Body of pancreas (tissue), 4 donors: ENCODE measurements around the gene LCN12. TPM values are rescaled to one million over a fixed set of nuclear protein-coding genes. Genes with fewer than 3 reads are reported as not detected.
A peak's percentile ranks its signal among the peaks of the same experiment; 100 is the strongest.

Experiments used
- ATAC-seq: fragments of 150-250 bp; one replicate; pipeline ENCODE4 v1.9.1; 2016
- DNase-seq, 4 donors: peaks; one replicate each; pipeline ENCODE4 v3.0.0-alpha.2; 2019
- H3K27ac ChIP-seq, 4 donors: fragments of 200-600 bp; sonication (generic); 1 replicate in 3 of 4; 2 replicates in 1 of 4; pipeline versions ENCODE4 v1.5.1 to v1.6.1; 2016 to 2019; ENCODE audit warnings: mild to moderate bottlenecking in 1 of 4, mixed read lengths in 1 of 4, moderate library complexity in 1 of 4
- H3K27me3 ChIP-seq, 2 donors: fragments of 200-600 bp; sonication (generic); one replicate each; pipeline ENCODE4 v1.6.0; 2016; ENCODE audit warnings: mild to moderate bottlenecking in 1 of 2
- H3K36me3 ChIP-seq, 2 donors: fragments of 200-600 bp; sonication (generic); replicated peaks in 1 of 2; 2 replicates each; pipeline ENCODE4 v1.5.1; 2016; ENCODE audit warnings: low read depth in 2 of 2; ENCODE audit not compliant: insufficient read depth in 1 of 2
- H3K4me1 ChIP-seq: fragments of 200-600 bp; sonication (generic); one replicate; pipeline ENCODE4 v1.6.0; 2016
- H3K4me3 ChIP-seq, 2 donors: fragments of 200-600 bp; sonication (generic); 1 replicate in 1 of 2; 2 replicates in 1 of 2; pipeline ENCODE4 v1.5.1; 2016 to 2019
- H3K9me3 ChIP-seq, 3 donors: fragments of 200-600 bp; sonication (generic); 1 replicate in 2 of 3; 2 replicates in 1 of 3; pipeline ENCODE4 v1.5.1; 2016
- CTCF ChIP-seq, 7 experiments: fragments of 450-650 bp in 4 of 7; fragments of 200-600 bp in 3 of 7; sonication (generic) in 3 of 7; IDR thresholded peaks; one replicate each; pipeline ENCODE4 v1.5.1; 2016 to 2019; ENCODE audit warnings: antibody characterized with exemption in 7 of 7
- POLR2A ChIP-seq, 3 donors: fragments of 450-650 bp; IDR thresholded peaks; one replicate each; pipeline ENCODE4 v1.6.1; 2016; ENCODE audit warnings: antibody characterized with exemption in 3 of 3, mild to moderate bottlenecking in 2 of 3
- WGBS, 2 donors: methylation state at CpG; one replicate each; pipeline ENCODE4 v1.1.5; 2017; 5-methylcytosine and 5-hydroxymethylcytosine counted together
- intact Hi-C: fragments of 100-400 bp; cut with DNase I; formaldehyde crosslinking; loops from one replicate; pipeline ENCODE4 v1.15.1; 2023
- total RNA-seq, 2 donors: library from RNA; depleted of rRNA; stranded (reverse); fragments of >200 nt; gene quantifications; one replicate each; pipeline ENCODE4 v1.1.0, GENCODE V29; 2016

Gene LCN12
- total RNA-seq, 2 donors from 2014 or later: 1.3 to 4.9 TPM

- peak overlapping the region in 1 of 4 donors; percentile 38 for H3K27ac ChIP-seq
- peaks cover 6% of the 10 kb centered on the region for H3K4me1 ChIP-seq
- WGBS, 2 donors: 18 to 87% methylated on average over 3 to 29 of the region's 33 CpGs
These were observed 25.6 kb downstream of the LCN12 start for GRCh38 chr9:136977649-136978072.

GRCh38 chr9:136978073-136978864, 26.2 kb downstream of the LCN12 start:
- Histone ChIP-seq H3K36me3 (no peaks in the 10 kb centered on the region), H3K9me3 (no peaks in the 10 kb centered on the region), H3K4me3 (no peak overlapping the region), H3K4me1 (peaks cover 6% of the 10 kb centered on the region), H3K27me3 (no peaks in the 10 kb centered on the region), H3K27ac (peak overlapping the region in 1 of 4 donors; percentile 38)
- no peak for TF ChIP-seq POLR2A (IDR thresholded peaks at IDR 0.05)
- no peak for TF ChIP-seq CTCF (IDR thresholded peaks at IDR 0.05)
- DNase-seq: peak; percentile 56 to 68 (median 62)
- peak; percentile 46 for ATAC-seq
- intact Hi-C loops: no loop called here
- 3% methylated on average over 43 of the region's 78 CpGs; no CpG with 5 or more reads in 1 of the 2 donors for whole genome bisulfite sequencing, 2 donors

More at GRCh38 chr9:136977649-136978072, 25.6 kb downstream of the LCN12 start:
- intact Hi-C loops: no loop called here
- DNase-seq: no peak
- H3K9me3 ChIP-seq: no peaks in the 10 kb centered on the region
- TF ChIP-seq CTCF (IDR thresholded peaks at IDR 0.05) (no peak), POLR2A (IDR thresholded peaks at IDR 0.05) (no peak)
- H3K36me3 ChIP-seq: no peaks in the 10 kb centered on the region
- H3K27me3 ChIP-seq: no peaks in the 10 kb centered on the region
- no peak for ATAC-seq
- H3K4me3 ChIP-seq: no peak overlapping the region

- Histone ChIP-seq H3K27ac (no peak overlapping the region), H3K4me3 (no peak overlapping the region), H3K36me3 (no peaks in the 10 kb centered on the region), H3K9me3 (no peaks in the 10 kb centered on the region), H3K4me1 (peaks cover 6% of the 10 kb centered on the region), H3K27me3 (no peaks in the 10 kb centered on the region)
- intact Hi-C loops: no loop called here
- no peak for TF ChIP-seq POLR2A (IDR thresholded peaks at IDR 0.05)
- TF ChIP-seq CTCF (IDR thresholded peaks at IDR 0.05): no peak
- DNase-seq (no peak), ATAC-seq (no peak)
- WGBS, 2 donors: 44 to 54% methylated on average over 19 to 26 of the region's 41 CpGs
These were observed 26.9 kb downstream of the LCN12 start for GRCh38 chr9:136978865-136979544.

DNA sequence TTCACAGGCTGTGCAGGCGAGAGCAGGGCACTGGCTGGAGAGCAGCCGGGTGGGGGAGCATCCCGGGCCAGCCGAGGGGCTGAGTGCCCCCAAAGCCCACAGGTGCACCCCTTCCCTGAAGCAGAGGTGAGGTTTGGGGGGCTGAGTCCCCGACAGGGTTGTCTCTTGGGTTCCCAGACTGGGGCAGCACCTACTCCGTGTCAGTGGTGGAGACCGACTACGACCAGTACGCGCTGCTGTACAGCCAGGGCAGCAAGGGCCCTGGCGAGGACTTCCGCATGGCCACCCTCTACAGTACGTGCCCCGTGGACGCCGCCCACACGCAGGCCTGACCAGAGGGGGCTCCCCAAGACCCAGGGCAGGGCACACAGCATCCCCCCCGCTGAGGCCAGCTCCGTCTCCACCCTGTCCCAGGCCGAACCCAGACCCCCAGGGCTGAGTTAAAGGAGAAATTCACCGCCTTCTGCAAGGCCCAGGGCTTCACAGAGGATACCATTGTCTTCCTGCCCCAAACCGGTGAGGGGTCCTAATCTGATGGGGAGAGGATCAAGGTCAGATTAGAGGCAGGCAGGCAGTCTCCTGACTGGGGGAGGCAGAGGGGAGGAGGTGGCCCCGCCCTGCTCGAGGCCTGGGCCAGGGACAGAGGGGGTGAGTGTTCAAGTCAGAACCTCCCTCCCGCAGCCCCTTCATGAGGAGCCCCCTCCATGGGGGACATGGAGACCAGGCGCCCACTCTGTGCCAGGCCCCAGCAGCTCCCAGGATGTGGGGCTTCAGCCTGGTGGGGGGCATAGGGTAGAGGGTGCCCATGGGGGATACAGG, 27.9 kb downstream of the LCN12 start:
- H3K27me3 ChIP-seq: peaks cover 0 to 5% of the 10 kb centered on the region in 2 donors
- H3K4me3 ChIP-seq: no peak overlapping the region
- ATAC-seq (no peak), DNase-seq (no peak)
- TF ChIP-seq CTCF (IDR thresholded peaks at IDR 0.05): no peak
- TF ChIP-seq POLR2A (IDR thresholded peaks at IDR 0.05): no peak
- H3K27ac ChIP-seq: no peak overlapping the region
- H3K4me1 ChIP-seq: peaks cover 7% of the 10 kb centered on the region
- 79 to 88% methylated on average over 4 to 26 of the region's 26 CpGs for WGBS, 2 donors
- H3K9me3 ChIP-seq: no peaks in the 10 kb centered on the region
- intact Hi-C loops: no loop called here
- H3K36me3 ChIP-seq: no peaks in the 10 kb centered on the region
